Measurements from ENCODE around the gene TNKS1BP1. TPM values are rescaled to one million over a fixed set of nuclear protein-coding genes. Genes with fewer than 3 reads are reported as not detected.
A peak's percentile ranks its signal among the peaks of the same experiment; 100 is the strongest.

The TNKS1BP1 gene
- total RNA-seq, 1 experiment from 2014 or later: 120 TPM

- no peak overlapping the region for H3K4me3 ChIP-seq (ENCODE audit: low read depth, low read length)
- H3K9me3 ChIP-seq: no peaks in the 10 kb centered on the region
- intact Hi-C loops (cut with micrococcal nuclease; ENCODE audit: unreplicated experiment): no loop called here
- H3K27ac Mint-ChIP-seq (ENCODE audit: unreplicated experiment): no peak overlapping the region
- POLR2A ChIA-PET: no interaction called here
- peaks cover 7% of the 10 kb centered on the region for H3K36me3 ChIP-seq (ENCODE audit: control insufficient read depth, insufficient read depth, low read length)
- H3K27me3 Mint-ChIP-seq (ENCODE audit: insufficient read depth, unreplicated experiment): no peaks in the 10 kb centered on the region
- no peaks in the 10 kb centered on the region for H3K9me3 Mint-ChIP-seq (ENCODE audit: unreplicated experiment)
- no peak for TF ChIP-seq CTCF (IDR thresholded peaks at IDR 0.05; ENCODE audit: insufficient read depth in 1 of 2, low read depth in 1 of 2, low read length in 1 of 2, severe bottlenecking in 1 of 2, unreplicated experiment in 1 of 2)
- peaks cover 70% of the 10 kb centered on the region for H3K36me3 Mint-ChIP-seq (ENCODE audit: insufficient read depth, unreplicated experiment)
- no peaks in the 10 kb centered on the region for H3K27me3 ChIP-seq (replicated peaks; ENCODE audit: control insufficient read depth, insufficient read depth, low read length)
- H3K4me1 ChIP-seq: peaks cover 16% of the 10 kb centered on the region
- peaks cover 19% of the 10 kb centered on the region for H3K4me1 Mint-ChIP-seq (ENCODE audit: low read depth, unreplicated experiment)
- CTCF ChIA-PET: no interaction called here
- DNase-seq: no peak
- H3K4me3 Mint-ChIP-seq (ENCODE audit: unreplicated experiment): no peak overlapping the region
- TSS peak; percentile 49 for BruUV-seq (replicated peaks)
These were observed 8.1 kb upstream of the TNKS1BP1 start for GRCh38 chr11:57332694-57333440.

- Mint-ChIP-seq H3K9me3 (ENCODE audit: unreplicated experiment) (no peaks in the 10 kb centered on the region), H3K27ac (ENCODE audit: unreplicated experiment) (no peak overlapping the region), H3K27me3 (ENCODE audit: insufficient read depth, unreplicated experiment) (no peaks in the 10 kb centered on the region), H3K4me3 (ENCODE audit: unreplicated experiment) (no peak overlapping the region), H3K36me3 (ENCODE audit: insufficient read depth, unreplicated experiment) (peaks cover 82% of the 10 kb centered on the region), H3K4me1 (ENCODE audit: low read depth, unreplicated experiment) (peaks cover 29% of the 10 kb centered on the region)
- H3K4me1 ChIP-seq: peaks cover 18% of the 10 kb centered on the region
- H3K27me3 ChIP-seq (replicated peaks; ENCODE audit: control insufficient read depth, insufficient read depth, low read length): no peaks in the 10 kb centered on the region
- intact Hi-C loops (cut with micrococcal nuclease; ENCODE audit: unreplicated experiment): no loop called here
- H3K9me3 ChIP-seq: no peaks in the 10 kb centered on the region
- peaks cover 8% of the 10 kb centered on the region for H3K36me3 ChIP-seq (ENCODE audit: control insufficient read depth, insufficient read depth, low read length)
- H3K4me3 ChIP-seq (ENCODE audit: low read depth, low read length): no peak overlapping the region
- ChIA-PET POLR2A (no interaction called here), CTCF (no interaction called here)
- TF ChIP-seq CTCF (IDR thresholded peaks at IDR 0.05; ENCODE audit: insufficient read depth in 1 of 2, low read depth in 1 of 2, low read length in 1 of 2, severe bottlenecking in 1 of 2, unreplicated experiment in 1 of 2): no peak
- DNase-seq: no peak
- no TSS peak for BruUV-seq (replicated peaks)
These were observed 7.0 kb upstream of the TNKS1BP1 start for GRCh38 chr11:57331720-57332119.

- peaks cover 97% of the 10 kb centered on the region for H3K36me3 Mint-ChIP-seq (ENCODE audit: insufficient read depth, unreplicated experiment)
- no peaks in the 10 kb centered on the region for H3K27me3 ChIP-seq (replicated peaks; ENCODE audit: control insufficient read depth, insufficient read depth, low read length)
- H3K4me1 Mint-ChIP-seq (ENCODE audit: low read depth, unreplicated experiment): peaks cover 35% of the 10 kb centered on the region
- no peak for TF ChIP-seq CTCF (IDR thresholded peaks at IDR 0.05; ENCODE audit: insufficient read depth in 1 of 2, low read depth in 1 of 2, low read length in 1 of 2, severe bottlenecking in 1 of 2, unreplicated experiment in 1 of 2)
- no peak overlapping the region for H3K4me3 ChIP-seq (ENCODE audit: low read depth, low read length)
- no peaks in the 10 kb centered on the region for H3K9me3 ChIP-seq
- no peak overlapping the region for H3K4me3 Mint-ChIP-seq (ENCODE audit: unreplicated experiment)
- no peak overlapping the region for H3K27ac Mint-ChIP-seq (ENCODE audit: unreplicated experiment)
- BruUV-seq (replicated peaks): no TSS peak
- POLR2A ChIA-PET: no interaction called here
- H3K4me1 ChIP-seq: peaks cover 26% of the 10 kb centered on the region
- no peaks in the 10 kb centered on the region for H3K9me3 Mint-ChIP-seq (ENCODE audit: unreplicated experiment)
- H3K27me3 Mint-ChIP-seq (ENCODE audit: insufficient read depth, unreplicated experiment): no peaks in the 10 kb centered on the region
- no peak for DNase-seq
- peaks cover 8% of the 10 kb centered on the region for H3K36me3 ChIP-seq (ENCODE audit: control insufficient read depth, insufficient read depth, low read length)
- intact Hi-C loops (cut with micrococcal nuclease; ENCODE audit: unreplicated experiment): no loop called here
- CTCF ChIA-PET: no interaction called here
These were observed 5.3 kb upstream of the TNKS1BP1 start for GRCh38 chr11:57330029-57330428.

Measured in Caco-2 (cell line).